ENCODE results near the gene KRTAP5-10.

DNA sequence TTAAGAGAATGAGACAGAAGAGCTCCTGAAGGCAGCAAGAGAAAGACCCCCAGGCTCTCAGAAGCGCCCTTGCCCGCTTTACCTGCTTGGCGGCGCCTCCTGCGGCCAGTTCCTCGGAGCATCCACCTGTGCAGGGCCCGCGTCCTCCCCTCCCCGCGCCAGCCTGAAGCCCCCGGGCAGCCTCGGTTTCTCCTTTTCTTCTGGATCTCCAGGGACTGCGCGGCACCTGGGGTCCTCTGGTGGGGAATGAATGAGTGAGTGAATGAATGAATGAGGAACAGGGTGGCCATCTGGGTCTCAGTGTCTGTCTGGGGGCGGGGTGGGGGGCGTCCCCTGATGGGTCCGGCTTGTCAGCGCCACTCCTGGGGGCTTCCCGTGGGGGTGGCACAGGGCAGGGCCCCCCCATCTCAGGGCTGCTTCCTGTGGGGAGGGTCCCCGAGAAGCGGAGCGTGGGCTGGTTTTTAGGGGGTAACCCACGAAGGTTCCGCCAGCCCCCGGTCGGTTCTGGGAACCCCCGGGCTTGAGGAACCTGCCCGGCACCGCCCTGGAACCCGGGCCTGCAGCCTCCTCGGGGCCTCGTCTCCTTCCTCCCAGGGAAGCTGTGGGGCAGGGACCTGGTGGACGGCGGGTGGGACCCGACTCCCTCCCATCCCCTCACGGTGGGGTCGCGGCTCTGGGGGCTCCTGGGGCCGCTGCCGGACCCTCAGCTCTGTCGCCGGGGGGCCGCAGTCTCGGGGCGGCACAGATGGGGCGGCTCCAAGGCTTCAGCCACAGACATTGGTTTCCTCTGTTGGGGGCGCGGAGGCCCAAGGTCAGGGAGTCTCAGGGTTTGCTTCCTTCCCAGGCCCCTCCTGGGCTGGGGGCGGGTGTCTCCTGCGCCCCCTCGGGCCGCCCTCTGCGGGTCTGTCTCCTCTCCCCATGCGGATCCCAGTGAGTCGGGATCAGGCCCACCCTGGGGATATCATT lies 46.6 kb upstream of the KRTAP5-10 start:
- TF ChIP-seq POLR2AphosphoS5 (IDR thresholded peaks at IDR 0.05), result no peak
- TF ChIP-seq, protein P1, sequence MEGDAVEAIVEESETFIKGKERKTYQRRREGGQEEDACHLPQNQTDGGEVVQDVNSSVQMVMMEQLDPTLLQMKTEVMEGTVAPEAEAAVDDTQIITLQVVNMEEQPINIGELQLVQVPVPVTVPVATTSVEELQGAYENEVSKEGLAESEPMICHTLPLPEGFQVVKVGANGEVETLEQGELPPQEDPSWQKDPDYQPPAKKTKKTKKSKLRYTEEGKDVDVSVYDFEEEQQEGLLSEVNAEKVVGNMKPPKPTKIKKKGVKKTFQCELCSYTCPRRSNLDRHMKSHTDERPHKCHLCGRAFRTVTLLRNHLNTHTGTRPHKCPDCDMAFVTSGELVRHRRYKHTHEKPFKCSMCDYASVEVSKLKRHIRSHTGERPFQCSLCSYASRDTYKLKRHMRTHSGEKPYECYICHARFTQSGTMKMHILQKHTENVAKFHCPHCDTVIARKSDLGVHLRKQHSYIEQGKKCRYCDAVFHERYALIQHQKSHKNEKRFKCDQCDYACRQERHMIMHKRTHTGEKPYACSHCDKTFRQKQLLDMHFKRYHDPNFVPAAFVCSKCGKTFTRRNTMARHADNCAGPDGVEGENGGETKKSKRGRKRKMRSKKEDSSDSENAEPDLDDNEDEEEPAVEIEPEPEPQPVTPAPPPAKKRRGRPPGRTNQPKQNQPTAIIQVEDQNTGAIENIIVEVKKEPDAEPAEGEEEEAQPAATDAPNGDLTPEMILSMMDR (IDR thresholded peaks at IDR 0.05 in 8 of 11, conservative IDR thresholded peaks at IDR 0.05 in 3 of 11), result no peak
